Measurements from ENCODE around the gene THBD. TPM values are rescaled to one million over a fixed set of nuclear protein-coding genes. Genes with fewer than 3 reads are reported as not detected.

The THBD gene
- polyA plus RNA-seq, 1 donor, result 5.7 TPM

GRCh38 chr20:23036371-23036770 lies 13.1 kb downstream of the THBD start:
- no CpG with 5 or more reads among the region's 11 CpGs for WGBS (ENCODE audit: insufficient coverage, low lambda C conversion rate)
- Histone ChIP-seq H3K4me3 (ENCODE audit: low read length) (no peak overlapping the region), H3K9me3 (ENCODE audit: control insufficient read depth, low read depth, low read length) (peaks cover 5% of the 10 kb centered on the region), H3K27me3 (ENCODE audit: control insufficient read depth, insufficient read depth, low read length) (peaks cover 56% of the 10 kb centered on the region), H3K4me1 (ENCODE audit: control insufficient read depth, insufficient read depth, low read length) (no peaks in the 10 kb centered on the region), H3K27ac (ENCODE audit: low read length) (no peak overlapping the region), H3K36me3 (ENCODE audit: control insufficient read depth, insufficient read depth, low read length) (no peaks in the 10 kb centered on the region)
- DNase-seq, result no peak

GRCh38 chr20:23035731-23036130 lies 13.7 kb downstream of the THBD start:
- Histone ChIP-seq H3K36me3 (ENCODE audit: control insufficient read depth, insufficient read depth, low read length) (no peaks in the 10 kb centered on the region), H3K27me3 (ENCODE audit: control insufficient read depth, insufficient read depth, low read length) (peaks cover 53% of the 10 kb centered on the region), H3K9me3 (ENCODE audit: control insufficient read depth, low read depth, low read length) (peaks cover 5% of the 10 kb centered on the region), H3K4me3 (ENCODE audit: low read length) (no peak overlapping the region), H3K4me1 (ENCODE audit: control insufficient read depth, insufficient read depth, low read length) (no peaks in the 10 kb centered on the region), H3K27ac (ENCODE audit: low read length) (no peak overlapping the region)
- DNase-seq, result no peak
- WGBS (ENCODE audit: insufficient coverage, low lambda C conversion rate), result no CpG with 5 or more reads among the region's 41 CpGs

GRCh38 chr20:23034721-23035671 lies 14.5 kb downstream of the THBD start, which contains the start of gene SSTR4:
TSS of gene SSTR4 (plus strand) at chr20:23035312. CDS start at chr20:23035484, 172 bp downstream.
- Histone ChIP-seq H3K27ac (ENCODE audit: low read length) (no peak within 1 kb of the TSS), H3K4me3 (ENCODE audit: low read length) (no peak within 1 kb of the TSS), H3K27me3 (ENCODE audit: control insufficient read depth, insufficient read depth, low read length) (peaks cover 46% of the 10 kb centered on the region), H3K36me3 (ENCODE audit: control insufficient read depth, insufficient read depth, low read length) (no peaks in the 10 kb centered on the region), H3K9me3 (ENCODE audit: control insufficient read depth, low read depth, low read length) (peaks cover 5% of the 10 kb centered on the region), H3K4me1 (ENCODE audit: control insufficient read depth, insufficient read depth, low read length) (no peaks in the 10 kb centered on the region)
- WGBS (ENCODE audit: insufficient coverage, low lambda C conversion rate), result no CpG with 5 or more reads among the region's 83 CpGs
- DNase-seq, result no peak

GRCh38 chr20:23033918-23034317 lies 15.6 kb downstream of the THBD start:
- H3K9me3 ChIP-seq (ENCODE audit: control insufficient read depth, low read depth, low read length), result peaks cover 5% of the 10 kb centered on the region
- H3K27me3 ChIP-seq (ENCODE audit: control insufficient read depth, insufficient read depth, low read length), result peaks cover 36% of the 10 kb centered on the region
- H3K4me3 ChIP-seq (ENCODE audit: low read length), result no peak overlapping the region
- no peaks in the 10 kb centered on the region for H3K4me1 ChIP-seq (ENCODE audit: control insufficient read depth, insufficient read depth, low read length)
- H3K36me3 ChIP-seq (ENCODE audit: control insufficient read depth, insufficient read depth, low read length), result no peaks in the 10 kb centered on the region
- no peak for DNase-seq
- no peak overlapping the region for H3K27ac ChIP-seq (ENCODE audit: low read length)
- WGBS (ENCODE audit: insufficient coverage, low lambda C conversion rate), result no CpG with 5 or more reads among the region's 4 CpGs

GRCh38 chr20:23032750-23033078 lies 16.8 kb downstream of the THBD start:
- no peak for DNase-seq
- Histone ChIP-seq H3K27ac (ENCODE audit: low read length) (no peak overlapping the region), H3K36me3 (ENCODE audit: control insufficient read depth, insufficient read depth, low read length) (no peaks in the 10 kb centered on the region), H3K4me3 (ENCODE audit: low read length) (no peak overlapping the region), H3K9me3 (ENCODE audit: control insufficient read depth, low read depth, low read length) (peaks cover 5% of the 10 kb centered on the region), H3K4me1 (ENCODE audit: control insufficient read depth, insufficient read depth, low read length) (no peaks in the 10 kb centered on the region), H3K27me3 (ENCODE audit: control insufficient read depth, insufficient read depth, low read length) (peaks cover 26% of the 10 kb centered on the region)
- no CpG with 5 or more reads among the region's 5 CpGs for WGBS (ENCODE audit: insufficient coverage, low lambda C conversion rate)

GRCh38 chr20:23032056-23032749 lies 17.3 kb downstream of the THBD start:
- no peak overlapping the region for H3K27ac ChIP-seq (ENCODE audit: low read length)

GRCh38 chr20:23031346-23031745 lies 18.1 kb downstream of the THBD start:
- 86% methylated on average over 1 of the region's 6 CpGs for WGBS (ENCODE audit: insufficient coverage, low lambda C conversion rate)
- no peaks in the 10 kb centered on the region for H3K4me1 ChIP-seq (ENCODE audit: control insufficient read depth, insufficient read depth, low read length)
- peaks cover 5% of the 10 kb centered on the region for H3K9me3 ChIP-seq (ENCODE audit: control insufficient read depth, low read depth, low read length)
- DNase-seq, result no peak
- H3K27me3 ChIP-seq (ENCODE audit: control insufficient read depth, insufficient read depth, low read length), result peaks cover 18% of the 10 kb centered on the region
- H3K36me3 ChIP-seq (ENCODE audit: control insufficient read depth, insufficient read depth, low read length), result no peaks in the 10 kb centered on the region
- H3K4me3 ChIP-seq (ENCODE audit: low read length), result no peak overlapping the region
- no peak overlapping the region for H3K27ac ChIP-seq (ENCODE audit: low read length)

More at GRCh38 chr20:23032056-23032749, 17.3 kb downstream of the THBD start:
- no peak for DNase-seq
- Histone ChIP-seq H3K9me3 (ENCODE audit: control insufficient read depth, low read depth, low read length) (peaks cover 5% of the 10 kb centered on the region), H3K4me3 (ENCODE audit: low read length) (no peak overlapping the region), H3K36me3 (ENCODE audit: control insufficient read depth, insufficient read depth, low read length) (no peaks in the 10 kb centered on the region), H3K4me1 (ENCODE audit: control insufficient read depth, insufficient read depth, low read length) (no peaks in the 10 kb centered on the region), H3K27me3 (ENCODE audit: control insufficient read depth, insufficient read depth, low read length) (peaks cover 23% of the 10 kb centered on the region)
- WGBS (ENCODE audit: insufficient coverage, low lambda C conversion rate), result no CpG with 5 or more reads among the region's 6 CpGs

- H3K4me1 ChIP-seq (ENCODE audit: control insufficient read depth, insufficient read depth, low read length), result no peaks in the 10 kb centered on the region
- no peaks in the 10 kb centered on the region for H3K36me3 ChIP-seq (ENCODE audit: control insufficient read depth, insufficient read depth, low read length)
- DNase-seq, result no peak
- H3K4me3 ChIP-seq (ENCODE audit: low read length), result no peak overlapping the region
- H3K9me3 ChIP-seq (ENCODE audit: control insufficient read depth, low read depth, low read length), result no peaks in the 10 kb centered on the region
- 80% methylated on average over 1 of the region's 4 CpGs for WGBS (ENCODE audit: insufficient coverage, low lambda C conversion rate)
- H3K27ac ChIP-seq (ENCODE audit: low read length), result no peak overlapping the region
- H3K27me3 ChIP-seq (ENCODE audit: control insufficient read depth, insufficient read depth, low read length), result peaks cover 4% of the 10 kb centered on the region
Observed at GRCh38 chr20:23029324-23029723, 20.1 kb downstream of the THBD start.

GRCh38 chr20:23028392-23028791 lies 21.1 kb downstream of the THBD start:
- H3K27ac ChIP-seq (ENCODE audit: low read length), result no peak overlapping the region
- WGBS (ENCODE audit: insufficient coverage, low lambda C conversion rate), result 70% methylated on average over 2 of the region's 3 CpGs
- DNase-seq, result no peak

GRCh38 chr20:23027721-23028120 lies 21.8 kb downstream of the THBD start:
- no peaks in the 10 kb centered on the region for H3K9me3 ChIP-seq (ENCODE audit: control insufficient read depth, low read depth, low read length)
- DNase-seq, result no peak
- no CpG with 5 or more reads among the region's 1 CpG for WGBS (ENCODE audit: insufficient coverage, low lambda C conversion rate)
- H3K27ac ChIP-seq (ENCODE audit: low read length), result no peak overlapping the region
- no peaks in the 10 kb centered on the region for H3K27me3 ChIP-seq (ENCODE audit: control insufficient read depth, insufficient read depth, low read length)
- H3K36me3 ChIP-seq (ENCODE audit: control insufficient read depth, insufficient read depth, low read length), result no peaks in the 10 kb centered on the region
- no peaks in the 10 kb centered on the region for H3K4me1 ChIP-seq (ENCODE audit: control insufficient read depth, insufficient read depth, low read length)
- H3K4me3 ChIP-seq (ENCODE audit: low read length), result no peak overlapping the region

More at GRCh38 chr20:23028392-23028791, 21.1 kb downstream of the THBD start:
- H3K27me3 ChIP-seq (ENCODE audit: control insufficient read depth, insufficient read depth, low read length), result no peaks in the 10 kb centered on the region
- H3K4me1 ChIP-seq (ENCODE audit: control insufficient read depth, insufficient read depth, low read length), result no peaks in the 10 kb centered on the region
- H3K4me3 ChIP-seq (ENCODE audit: low read length), result no peak overlapping the region
- H3K36me3 ChIP-seq (ENCODE audit: control insufficient read depth, insufficient read depth, low read length), result no peaks in the 10 kb centered on the region
- no peaks in the 10 kb centered on the region for H3K9me3 ChIP-seq (ENCODE audit: control insufficient read depth, low read depth, low read length)
